Psoas muscle (tissue), 8 donors: ENCODE data around the gene IGIP. TPM values are rescaled to one million over a fixed set of nuclear protein-coding genes. Genes with fewer than 3 reads are reported as not detected.

Experiments used
- ATAC-seq, 4 donors: fragments of 200-7000 bp; cut with Tn5 transposase; one replicate each; pipeline ENCODE4 v1.9.1; 2020; ENCODE audit warnings: moderate library complexity in 3 of 4, mild to moderate bottlenecking in 2 of 4
- DNase-seq, 2 donors: peaks; one replicate each; pipeline ENCODE4 v3.0.0-alpha.2; 2020
- H3K27ac ChIP-seq: fragments of 200-600 bp; one replicate; pipeline ENCODE4 v1.8.0; 2022
- H3K27me3 ChIP-seq, 3 donors: fragments of 200-600 bp in 1 of 3; one replicate each; pipeline versions ENCODE4 v1.6.1 to v1.8.0; 2013 to 2022; ENCODE audit warnings: low read length in 2 of 3, mild to moderate bottlenecking in 2 of 3, moderate library complexity in 1 of 3; ENCODE audit not compliant: insufficient read depth in 3 of 3
- H3K36me3 ChIP-seq, 2 donors: fragments of 200-600 bp in 1 of 2; one replicate each; pipeline versions ENCODE4 v1.6.1 to v1.8.0; 2013 to 2022; ENCODE audit warnings: low read depth in 1 of 2, mild to moderate bottlenecking in 1 of 2, moderate library complexity in 1 of 2; ENCODE audit not compliant: insufficient read depth in 1 of 2
- H3K4me1 ChIP-seq: fragments of 200-600 bp; one replicate; pipeline ENCODE4 v1.8.0; 2022
- H3K4me3 ChIP-seq: fragments of 200-600 bp; one replicate; pipeline ENCODE4 v1.8.0; 2022; ENCODE audit warnings: mild to moderate bottlenecking
- H3K9me3 ChIP-seq: fragments of 200-600 bp; one replicate; pipeline ENCODE4 v1.8.0; 2022
- CTCF ChIP-seq: fragments of 200-600 bp; IDR thresholded peaks from one replicate; pipeline ENCODE4 v1.8.0; 2022; ENCODE audit warnings: antibody characterized with exemption
- WGBS, 3 donors: extraction: QIAGEN DNeasy Blood & Tissue Kit; methylation state at CpG; one replicate each; pipeline versions ENCODE4 v1.1.6 to v1.1.7; 2013; 5-methylcytosine and 5-hydroxymethylcytosine counted together
- intact Hi-C, 2 donors: fragments of 100-400 bp; cut with DNase I; formaldehyde crosslinking; loops; one replicate each; pipeline versions ENCODE4 v1.11.0 to v1.14.2; 2022
- polyA plus RNA-seq, 3 donors: library from polyadenylated mRNA; stranded (reverse); fragments of 200-250 nt; gene quantifications; one replicate each; pipeline ENCODE4 v1.2.3, GENCODE V29; 2013
- total RNA-seq, 4 donors: library from RNA; stranded (reverse); fragmentation: NEBNext Ultra II Directional in 2 of 4; extraction: Animal tissue kit (Norgen Biotek cat#: 25700) in 2 of 4; gene quantifications; one replicate each; pipeline versions ENCODE4 v1.2.1 to v1.2.4, GENCODE V29; 2021 to 2023
- donor health status: healthy with polysubstance abuse.
- donor health status: DM: no; HTN: no; CAD: no; lungs with moderate emphysema.
- donor health status: Bipolar disorder and iron deficiency.
- donor health status: healthy.
- donor health status: DM: yes; HTN: yes; CAD: no.
- donor health status: DM: no; HTN: no; CAD: no.
- donor health status: DM: no; HTN: no; CAD: no.
- donor health status: DM: yes; HTN: yes; CAD: no.

The IGIP gene
- total and polyA plus RNA-seq, 7 donors, result 3.5 to 11.6 (median 6.8) TPM

GRCh38 chr5:140174465-140175366 is 49.0 kb downstream of the IGIP start, which contains the start of gene CYSTM1:
Gene CYSTM1 (plus strand): TSS chr5:140175188. CDS start chr5:140194466, 19,278 bp downstream.
- 2 to 4% (median 3%) methylated on average over 58 to 61 of the region's 61 CpGs for WGBS, 3 donors
- intact Hi-C loops, result loop anchor here (1.0 to 5.0 kb wide), 2 partner anchors 48 to 173 kb away; partner anchors contain the start of gene HBEGF (in 2 of the 2)
- Histone ChIP-seq H3K4me1 (peaks cover 36% of the 10 kb centered on the region), H3K27ac (peak within 1 kb of the TSS; percentile 100), H3K27me3 (no peaks in the 10 kb centered on the region), H3K36me3 (no peaks in the 10 kb centered on the region), H3K4me3 (peak within 1 kb of the TSS; percentile 95), H3K9me3 (no peaks in the 10 kb centered on the region)
- ATAC-seq (peak; percentile 86 to 90 (median 88)), DNase-seq (peak; percentile 97 to 98)
- no peak for TF ChIP-seq CTCF

GRCh38 chr5:140175367-140176030 is 49.8 kb downstream of the IGIP start:
- 0 to 1% (median 0%) methylated on average over 44 to 58 of the region's 58 CpGs for WGBS, 3 donors

GRCh38 chr5:140176031-140176387 is 50.3 kb downstream of the IGIP start:
- H3K4me1 ChIP-seq, result peaks cover 49% of the 10 kb centered on the region

More at GRCh38 chr5:140175367-140176030, 49.8 kb downstream of the IGIP start:
- TF ChIP-seq CTCF, result peak; percentile 28
- peaks cover 44% of the 10 kb centered on the region for H3K4me1 ChIP-seq
- H3K4me3 ChIP-seq, result peak overlapping the region; percentile 95
- no peaks in the 10 kb centered on the region for H3K36me3 ChIP-seq
- peak overlapping the region; percentile 100 for H3K27ac ChIP-seq
- DNase-seq (peak; percentile 84 to 93), ATAC-seq (peak; percentile 61 to 69 (median 66))
- H3K9me3 ChIP-seq, result no peaks in the 10 kb centered on the region
- intact Hi-C loops, result loop anchor here in 1 of 2 donors (1.0 to 5.0 kb wide), 2 partner anchors 47 to 172 kb away; partner anchors contain the start of gene HBEGF
- no peaks in the 10 kb centered on the region for H3K27me3 ChIP-seq

GRCh38 chr5:140178086-140178410 is 52.3 kb downstream of the IGIP start:
- peaks cover 68% of the 10 kb centered on the region for H3K4me1 ChIP-seq
- DNase-seq, result no peak
- no peak for ATAC-seq
- peak overlapping the region; percentile 95 for H3K4me3 ChIP-seq
- peak overlapping the region; percentile 100 for H3K27ac ChIP-seq
- 19 to 23% (median 19%) methylated on average over 1 of the region's 1 CpG for WGBS, 3 donors
- H3K27me3 ChIP-seq, result no peaks in the 10 kb centered on the region
- no peaks in the 10 kb centered on the region for H3K9me3 ChIP-seq
- TF ChIP-seq CTCF, result no peak
- no peaks in the 10 kb centered on the region for H3K36me3 ChIP-seq
- intact Hi-C loops, result loop anchor here in 1 of 2 donors (5.0 kb wide), 1 partner anchor 169 kb away; the partner anchor contains the start of gene HBEGF

More at GRCh38 chr5:140176031-140176387, 50.3 kb downstream of the IGIP start:
- Histone ChIP-seq H3K4me3 (peak overlapping the region; percentile 95), H3K9me3 (no peaks in the 10 kb centered on the region), H3K27me3 (no peaks in the 10 kb centered on the region), H3K27ac (peak overlapping the region; percentile 100), H3K36me3 (no peaks in the 10 kb centered on the region)
- no peak for TF ChIP-seq CTCF
- ATAC-seq (peak in 2 of 4 donors; percentile 0 to 4), DNase-seq (no peak)
- 4 to 7% (median 4%) methylated on average over 4 of the region's 4 CpGs for WGBS, 3 donors
- intact Hi-C loops, result loop anchor here in 1 of 2 donors (5.0 kb wide), 1 partner anchor 171 kb away; the partner anchor contains the start of gene HBEGF
